Measurements from ENCODE around the gene ARRDC5.
"Not testable (repeated sequence)": the region's sequence is repeated elsewhere in the genome, so short reads cannot be mapped to it uniquely, and the experiment has no call there.

Gene ARRDC5

DNA sequence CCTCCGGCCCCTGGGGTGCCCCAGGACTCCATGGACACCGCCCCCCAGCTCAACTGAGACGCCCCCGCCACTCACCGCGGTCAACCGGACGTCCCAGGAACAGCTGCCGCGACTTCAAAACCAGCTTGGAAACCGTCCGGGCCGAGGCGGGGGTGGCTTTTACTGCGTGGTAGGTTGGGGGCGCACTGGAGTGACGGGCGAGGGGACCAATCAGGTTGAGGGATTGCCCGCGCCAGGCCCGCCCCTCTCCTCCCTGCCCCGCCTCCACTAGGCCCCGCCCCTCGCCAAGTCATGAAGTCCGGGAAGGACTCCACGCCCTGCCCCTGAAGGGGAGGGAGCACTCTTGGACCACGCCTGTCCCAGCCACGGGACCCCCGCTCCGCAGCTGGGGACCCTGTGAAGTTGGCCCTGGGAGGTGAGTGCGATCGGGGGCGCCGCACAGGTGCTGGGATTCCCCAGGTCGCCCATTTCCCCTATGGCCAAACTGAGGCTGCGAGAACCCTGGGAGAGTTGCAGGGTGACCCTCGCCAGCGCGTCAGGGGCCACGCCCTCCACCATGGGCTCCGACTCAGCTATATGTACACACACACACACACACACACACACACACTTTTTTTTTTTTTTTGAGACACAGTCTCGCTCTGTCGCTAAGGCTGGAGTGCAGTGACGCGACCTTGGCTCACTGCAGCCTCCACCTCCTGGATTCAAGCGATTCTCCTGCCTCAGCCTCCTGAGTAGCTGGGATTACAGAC is 35.0 kb downstream of the ARRDC5 start, which contains the start of gene PLIN3:
Gene PLIN3 (minus strand): TSS at position 134 of the 752 bp plus-strand sequence. CDS start 6,273 bp downstream, outside the sequence.
- no peak for DNase-seq

DNA sequence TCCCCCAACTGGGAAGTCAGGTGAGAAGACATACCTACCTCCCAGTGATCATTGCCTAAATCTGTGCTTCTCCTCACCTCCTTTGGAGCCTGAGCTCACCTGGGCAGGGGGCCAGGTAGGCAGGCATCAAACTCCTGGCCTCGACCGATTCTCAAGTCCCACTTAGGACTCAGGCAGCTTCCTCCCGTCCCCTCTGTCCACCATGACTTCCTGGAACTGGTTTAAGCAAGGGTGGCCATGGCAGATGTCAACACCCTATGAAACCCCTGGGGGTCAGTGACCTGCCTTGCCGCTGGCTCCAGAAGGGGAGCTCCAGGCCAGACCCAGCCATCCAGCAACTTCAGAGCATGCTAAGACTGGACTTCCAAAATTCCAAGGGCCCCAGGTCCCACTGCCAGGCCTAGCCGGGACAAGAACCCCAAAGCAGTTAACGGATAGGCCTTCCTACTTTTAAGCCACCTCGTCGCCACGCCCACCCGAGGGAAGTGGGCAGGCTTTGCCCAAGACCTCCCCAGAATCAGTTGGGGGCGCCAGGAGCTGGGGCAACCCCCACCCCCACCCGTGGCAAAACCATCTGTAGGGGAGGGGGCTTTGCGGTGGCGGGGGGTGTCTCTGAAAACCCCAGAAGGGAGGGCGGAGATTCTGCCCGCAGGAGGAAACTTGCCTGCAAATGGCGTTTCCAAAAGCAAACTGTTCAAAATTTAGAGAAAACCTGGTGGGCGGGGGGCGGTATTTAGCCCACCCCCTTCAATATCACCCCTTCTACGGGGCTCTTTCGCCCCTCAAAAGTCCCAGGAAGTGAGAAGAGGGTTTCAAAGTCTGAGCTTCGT is 35.9 kb downstream of the ARRDC5 start:
- no peak for DNase-seq

DNA sequence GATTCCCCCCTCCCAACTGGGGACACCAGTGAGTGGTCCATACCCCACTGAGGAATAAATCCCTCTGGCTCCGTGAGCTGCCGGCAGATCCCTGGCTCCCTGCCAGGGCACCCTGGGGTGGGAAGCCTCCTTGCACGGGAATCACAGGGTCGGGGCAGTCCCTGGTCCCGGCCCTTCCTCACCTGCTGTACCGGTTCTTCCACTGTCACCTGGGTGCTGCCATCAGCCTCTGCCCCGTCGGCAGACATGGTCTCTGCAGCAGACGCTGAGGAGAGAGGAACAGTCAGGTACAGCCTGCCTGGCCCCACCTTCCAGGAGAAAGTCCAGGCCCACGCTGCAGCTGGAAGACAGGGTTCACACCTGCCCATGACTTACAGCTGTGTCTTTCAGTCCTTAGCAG is 41.5 kb downstream of the ARRDC5 start:
- peak; percentile 53 for DNase-seq

DNA sequence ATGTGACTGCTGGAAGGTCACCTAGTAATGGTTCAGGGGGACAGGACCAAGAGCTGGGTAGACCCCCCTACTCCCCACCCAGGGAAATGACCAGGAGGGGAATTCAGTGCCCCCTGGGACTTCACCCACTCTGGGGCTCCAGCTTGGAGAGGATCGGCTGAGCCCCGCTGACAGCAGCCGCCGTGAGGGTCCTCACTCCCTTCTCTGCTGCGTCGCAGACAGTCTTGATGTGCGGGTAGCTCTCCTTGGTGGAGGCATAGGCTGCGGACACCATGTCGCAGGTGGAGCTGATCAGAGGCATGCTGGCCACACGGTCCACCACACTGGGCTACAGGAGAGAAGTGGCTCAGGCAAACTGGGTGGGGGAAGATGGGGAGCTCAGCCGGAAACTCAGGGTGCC is 43.0 kb downstream of the ARRDC5 start:
- no peak for DNase-seq

DNA sequence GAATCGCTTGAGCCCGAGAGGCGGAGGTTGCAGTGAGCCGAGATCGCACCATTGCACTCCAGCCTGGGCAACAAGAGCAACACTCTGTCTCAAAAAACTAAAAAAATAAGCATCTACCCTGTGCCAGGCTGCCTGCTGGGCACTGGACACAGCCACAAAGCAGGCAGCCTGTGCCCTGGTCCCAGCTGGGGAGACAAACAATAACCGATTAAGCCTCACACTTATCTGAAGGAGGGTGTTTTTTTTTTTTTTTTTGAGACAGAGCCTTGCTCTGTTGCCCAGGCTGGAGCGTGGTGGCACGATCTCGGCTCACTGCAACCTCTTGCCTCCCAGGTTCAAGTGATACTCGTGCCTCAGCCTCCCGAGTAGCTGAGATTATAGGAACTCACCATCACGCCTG is 46.2 kb downstream of the ARRDC5 start:
- DNase-seq: not testable (repeated sequence)

DNA sequence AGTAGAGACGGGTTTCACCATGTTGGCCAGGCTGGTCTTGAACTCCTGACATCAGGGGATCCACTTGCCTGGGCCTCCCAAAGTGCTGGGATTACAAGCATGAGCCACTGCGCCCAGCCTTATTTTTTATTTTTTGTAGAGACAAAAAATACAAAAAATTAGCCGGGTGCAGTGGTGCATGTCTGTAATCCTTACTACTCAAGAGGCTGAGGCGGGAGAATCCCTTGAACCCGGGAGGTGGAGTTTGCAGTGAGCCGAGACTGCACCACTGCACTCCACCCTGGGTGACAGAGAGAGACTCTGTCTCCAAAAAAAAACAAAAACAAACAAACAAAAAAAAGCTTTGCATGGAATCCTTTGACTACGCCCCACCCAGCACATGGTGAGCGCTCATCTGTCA is 49.2 kb downstream of the ARRDC5 start:
- not testable (repeated sequence) for DNase-seq

DNA sequence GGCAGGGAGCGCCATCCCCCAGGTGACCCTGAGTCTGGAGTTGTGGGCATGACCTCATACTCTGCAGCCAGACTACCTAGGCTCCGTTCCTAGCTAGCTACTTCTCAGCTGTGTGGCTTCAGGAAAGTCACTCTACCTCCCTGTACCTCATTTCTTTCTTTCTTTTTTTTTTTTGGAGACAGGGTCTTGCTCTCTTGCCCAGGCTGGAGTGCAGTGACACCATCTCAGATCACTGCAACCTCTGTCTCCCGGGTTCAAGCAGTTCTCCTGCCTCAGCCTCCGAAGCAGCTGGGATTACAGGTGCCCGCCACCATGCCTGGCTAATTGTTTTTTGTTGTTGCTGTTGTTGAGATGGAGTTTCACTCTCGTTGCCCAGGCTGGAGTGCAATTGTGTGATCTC is 50.2 kb downstream of the ARRDC5 start:
- no peak for DNase-seq

DNA sequence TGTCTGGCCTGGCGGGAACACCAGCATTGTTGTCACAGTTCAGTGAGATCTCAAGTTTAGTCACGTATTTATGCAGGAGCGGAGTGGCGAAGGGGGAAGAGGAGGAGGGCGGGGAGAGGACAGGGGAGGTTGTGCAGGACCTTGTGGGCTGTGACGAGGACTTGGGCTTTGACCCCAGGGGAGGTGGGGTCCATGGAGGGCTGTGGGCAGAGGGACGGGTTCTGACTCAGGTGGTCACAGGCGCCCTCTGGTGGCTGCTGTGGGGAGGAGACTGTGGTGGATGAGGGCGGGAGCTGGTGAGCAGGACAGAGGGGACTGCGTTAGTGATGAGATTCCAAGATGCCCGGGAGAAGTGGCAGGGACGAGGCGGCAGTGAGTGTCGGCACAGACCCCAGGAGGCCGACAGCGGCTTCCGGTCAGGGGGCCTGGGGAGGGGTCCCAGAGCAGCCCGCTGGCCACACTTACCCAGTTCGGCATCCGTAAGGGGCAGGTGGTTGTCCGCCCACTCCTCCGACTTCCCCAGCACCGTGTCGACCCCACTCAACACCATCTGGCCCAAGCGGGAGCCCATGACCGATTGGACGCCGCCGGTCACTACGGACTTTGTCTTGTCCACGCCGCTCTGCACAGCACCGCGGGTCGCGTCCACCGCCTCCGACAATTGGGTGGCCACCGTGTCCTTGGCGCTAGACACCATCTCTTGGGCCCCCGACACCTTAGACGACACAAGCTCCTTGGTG is 51.0 kb downstream of the ARRDC5 start:
- no peak for DNase-seq

DNA sequence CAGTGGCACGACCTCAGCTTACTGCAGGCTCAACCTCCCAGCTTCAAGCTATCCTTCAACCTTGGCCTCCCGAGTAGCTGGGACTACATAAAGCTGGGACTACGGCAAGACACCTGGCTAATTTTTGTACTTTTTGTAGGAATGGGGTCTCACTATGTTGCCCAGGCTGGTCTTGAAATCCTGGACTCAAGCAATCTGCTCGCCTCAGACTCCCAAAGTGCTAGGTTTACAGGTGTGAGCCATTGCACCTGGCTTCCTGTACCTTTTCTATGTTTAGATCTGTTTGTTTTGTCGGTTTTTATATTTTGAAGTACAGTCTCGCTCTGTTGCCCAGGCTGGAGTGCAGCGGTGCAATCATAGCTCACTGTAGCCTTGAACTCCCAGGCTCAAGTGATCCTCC is 53.7 kb downstream of the ARRDC5 start:
- no peak for DNase-seq

DNA sequence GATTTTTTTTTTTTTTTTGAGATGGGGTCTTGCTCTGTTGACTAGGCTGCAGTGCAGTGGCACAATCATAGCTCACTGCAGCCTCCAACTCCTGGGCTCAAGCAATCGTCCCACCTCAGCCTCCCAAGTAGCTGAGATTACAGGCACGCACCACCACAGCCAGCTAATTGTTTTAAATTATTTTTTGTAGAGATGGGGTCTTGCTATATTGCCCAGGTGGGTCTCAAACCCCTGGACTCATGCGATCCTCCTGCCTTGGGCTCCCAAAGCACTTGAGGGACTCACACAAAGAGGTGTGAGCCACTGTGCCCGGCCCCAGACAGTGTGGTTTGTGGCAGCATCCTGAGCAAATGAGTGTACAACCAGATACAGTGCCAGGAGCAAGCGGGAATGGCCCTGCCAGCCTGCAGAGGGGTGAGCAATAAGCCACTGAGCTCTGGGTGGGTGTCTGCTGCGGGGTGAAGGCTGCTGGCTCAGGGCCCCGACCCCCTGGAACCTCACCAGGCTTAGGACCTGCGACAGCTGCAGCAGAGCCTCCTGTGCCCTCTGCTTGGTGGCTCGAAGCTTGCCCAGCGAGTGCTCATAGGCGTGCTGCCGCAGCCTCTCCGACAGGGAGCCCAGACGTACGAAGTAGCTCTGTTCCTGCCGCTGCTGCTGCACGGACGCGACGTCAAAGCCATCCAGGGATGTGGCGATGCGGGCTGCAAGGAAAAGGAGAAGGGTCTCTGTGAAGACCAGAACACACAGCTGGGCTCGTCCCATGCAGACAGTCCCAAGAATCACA is 55.3 kb downstream of the ARRDC5 start:
- DNase-seq: no peak

DNA sequence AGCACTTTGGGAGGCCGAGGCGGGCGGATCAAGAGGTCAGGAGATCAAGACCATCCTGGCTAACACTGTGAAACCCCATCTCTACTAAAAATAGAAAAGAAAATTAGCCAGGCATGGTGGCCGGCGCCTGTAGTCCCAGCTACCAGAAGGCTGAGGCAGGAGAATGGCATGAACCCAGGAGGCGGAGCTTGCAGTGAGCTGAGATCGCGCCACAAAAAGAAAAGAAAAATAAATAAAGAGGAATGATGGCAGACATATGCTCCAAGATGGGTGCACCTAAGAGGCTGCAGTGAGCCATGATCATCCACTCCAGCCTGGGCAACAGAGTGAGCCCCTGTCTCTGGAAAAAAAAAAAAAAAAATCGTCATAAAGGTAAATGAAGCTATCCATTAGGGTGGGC is 56.7 kb downstream of the ARRDC5 start:
- not testable (repeated sequence) for DNase-seq

DNA sequence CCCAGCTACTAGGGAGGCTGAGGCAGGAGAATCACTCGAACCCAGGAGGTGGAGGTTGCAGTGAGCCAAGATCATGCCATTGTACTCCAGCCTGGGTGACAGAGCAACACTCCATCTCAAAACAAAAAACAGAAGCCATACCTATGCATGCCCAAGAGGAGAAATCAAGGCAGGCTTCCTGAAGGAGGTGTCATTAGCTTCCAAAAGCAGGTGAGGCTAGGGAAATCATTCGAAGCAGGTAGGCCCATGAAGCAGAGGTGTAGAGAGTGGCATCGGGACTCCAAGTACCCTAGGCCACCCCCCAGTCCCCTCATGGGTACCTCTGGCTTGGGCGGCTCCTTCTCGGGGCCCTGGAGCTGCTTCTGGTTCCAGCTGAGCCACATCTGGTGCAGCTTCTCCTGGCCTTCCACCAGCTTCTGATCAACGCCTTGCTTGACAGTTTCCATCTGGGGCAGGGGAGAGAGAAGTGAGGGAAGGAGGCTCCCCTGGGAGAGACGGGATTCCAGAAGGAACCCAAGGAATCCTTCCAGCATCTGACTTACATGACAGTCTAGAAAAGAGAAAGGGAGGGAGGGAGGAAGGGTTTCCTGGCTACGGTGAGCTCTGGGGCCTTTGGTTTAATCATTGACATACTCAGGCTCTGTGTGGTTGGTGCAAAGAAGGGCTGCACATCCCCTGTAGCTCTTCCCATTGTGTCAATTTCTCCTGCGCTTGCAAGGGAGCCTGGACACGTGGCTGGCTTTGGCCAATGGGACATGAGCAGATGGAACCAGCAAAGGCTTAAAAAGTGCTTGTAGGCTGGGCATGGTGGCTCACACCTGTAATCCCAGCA is 58.1 kb downstream of the ARRDC5 start:
- DNase-seq: no peak

DNA sequence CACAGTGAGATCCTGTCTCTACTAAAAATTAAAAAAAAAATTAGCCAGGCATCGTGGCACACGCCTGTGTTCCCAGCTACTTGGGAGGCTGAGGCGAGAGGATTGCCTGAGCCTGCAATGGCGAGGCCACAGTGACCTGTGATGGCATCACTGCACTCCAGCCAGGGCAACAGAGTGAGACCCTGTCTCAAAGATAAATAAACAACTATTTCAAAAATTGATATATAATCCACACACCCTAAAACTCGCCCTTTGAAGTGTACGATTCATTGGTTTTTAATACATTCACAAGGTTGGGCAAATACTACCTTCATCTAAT is 59.1 kb downstream of the ARRDC5 start:
- DNase-seq: no peak

All from NCI-H1417 treated with DMSO at 0.1 percent for 48 hours (cell line).